ENCODE results near the gene CAVIN2.

CAVIN2 gene

DNA sequence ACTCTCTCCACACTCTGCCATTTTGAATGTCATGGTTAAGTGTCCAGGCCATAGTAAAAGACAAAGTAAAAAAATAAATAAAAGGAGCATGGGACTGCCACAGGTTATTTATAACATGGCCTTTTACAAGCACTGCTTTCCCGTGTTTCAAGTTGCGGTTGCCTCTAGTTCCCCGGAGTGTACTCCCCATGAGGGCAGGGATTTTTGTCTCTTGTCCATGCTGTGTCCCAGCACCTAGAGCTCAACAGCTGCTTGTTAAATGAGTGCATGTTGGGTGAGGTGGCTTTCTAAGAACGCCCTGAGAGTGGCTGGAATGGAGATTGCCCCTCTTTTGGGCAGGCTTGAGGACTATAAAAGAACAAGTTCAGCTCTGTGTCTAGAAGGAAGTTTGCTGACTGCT, 8.4 kb downstream of the CAVIN2 start:
- DNase-seq = no peak

GRCh38 chr2:191836853-191837769, 9.8 kb downstream of the CAVIN2 start:
- no peak for DNase-seq

DNA sequence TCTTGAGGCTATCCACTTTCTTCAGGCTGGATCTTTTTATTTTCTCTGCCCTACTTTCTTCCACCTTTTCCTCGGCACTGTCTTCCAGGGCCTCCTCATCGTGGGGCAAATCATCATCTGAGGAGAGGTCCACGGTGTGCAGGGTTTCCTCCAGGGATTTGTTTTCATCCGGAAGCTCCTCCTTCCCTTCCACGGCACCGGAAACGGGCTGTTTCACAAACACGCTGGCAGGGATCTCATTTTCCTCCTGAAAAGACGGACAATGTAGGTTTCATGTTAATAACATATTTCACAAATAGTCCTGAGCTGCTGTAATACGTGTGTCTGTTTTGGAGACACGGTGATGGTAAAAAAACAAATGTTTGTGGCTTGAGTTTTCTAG, 10.4 kb downstream of the CAVIN2 start:
- DNase-seq = no peak

- DNase-seq = no peak
These were observed 11.1 kb downstream of the CAVIN2 start for GRCh38 chr2:191835539-191836350.

DNA sequence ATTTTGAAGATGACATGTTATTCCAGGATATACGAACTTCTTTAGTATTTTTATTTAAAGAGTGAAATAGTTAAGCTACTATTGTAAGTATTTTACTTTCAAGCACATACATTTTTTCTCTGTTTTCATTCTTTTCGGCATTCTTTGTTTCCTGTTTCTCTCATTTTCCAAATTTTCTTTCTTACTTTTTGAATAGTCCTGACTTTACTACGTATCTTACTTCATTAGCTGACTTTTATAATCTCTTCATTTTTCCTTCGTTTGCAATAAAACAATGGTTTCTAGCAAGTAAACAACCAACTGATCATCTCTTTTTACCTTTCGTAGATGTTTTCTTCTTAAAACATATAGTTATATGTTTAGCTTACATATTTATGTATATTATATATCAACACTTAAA, 11.8 kb downstream of the CAVIN2 start:
- DNase-seq = no peak

GRCh38 chr2:191833356-191833755, 13.5 kb downstream of the CAVIN2 start:
- no peak for DNase-seq

DNA sequence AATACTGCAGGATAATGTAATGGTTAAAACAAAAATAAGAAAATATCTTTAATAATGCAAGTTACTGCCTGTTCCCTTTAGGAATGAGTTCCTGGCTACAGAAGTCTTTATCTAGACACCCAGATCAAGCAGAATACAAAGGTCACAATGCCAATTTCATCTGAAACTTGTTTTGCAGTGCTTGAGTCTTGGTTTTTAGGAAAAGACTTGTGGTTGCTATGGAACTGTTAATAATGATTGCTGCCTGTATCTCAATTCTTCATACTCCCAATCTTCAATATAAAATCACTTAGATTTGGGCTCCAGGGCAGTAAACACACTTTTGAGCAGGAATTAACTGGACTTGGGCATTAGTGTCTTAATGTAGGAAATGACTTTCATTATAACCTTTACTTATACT, 14.2 kb downstream of the CAVIN2 start:
- DNase-seq = no peak

GRCh38 chr2:191831410-191831994, 15.4 kb downstream of the CAVIN2 start:
- DNase-seq = no peak

- no peak for DNase-seq
These were observed 22.5 kb downstream of the CAVIN2 start for GRCh38 chr2:191824398-191824797.

DNA sequence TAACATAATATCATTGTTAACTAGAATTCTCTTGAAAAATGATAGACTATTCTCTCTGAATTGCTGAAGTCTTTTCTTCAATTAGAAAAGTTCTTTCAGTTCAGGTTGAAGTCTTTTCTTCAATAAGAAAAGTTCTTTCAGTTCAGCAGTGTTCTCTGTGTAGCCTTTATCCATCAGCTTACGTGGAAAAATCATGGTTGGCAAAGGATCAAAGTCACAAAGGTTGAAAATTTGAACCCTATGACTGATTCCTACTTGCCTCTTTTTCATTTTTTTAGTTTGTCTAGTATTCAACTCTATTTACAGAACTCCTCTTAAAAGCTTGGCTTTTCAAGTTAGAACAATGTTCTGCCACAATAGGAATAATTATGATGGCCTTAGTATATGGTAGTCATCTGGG, 25.8 kb downstream of the CAVIN2 start:
- DNase-seq = no peak

DNA sequence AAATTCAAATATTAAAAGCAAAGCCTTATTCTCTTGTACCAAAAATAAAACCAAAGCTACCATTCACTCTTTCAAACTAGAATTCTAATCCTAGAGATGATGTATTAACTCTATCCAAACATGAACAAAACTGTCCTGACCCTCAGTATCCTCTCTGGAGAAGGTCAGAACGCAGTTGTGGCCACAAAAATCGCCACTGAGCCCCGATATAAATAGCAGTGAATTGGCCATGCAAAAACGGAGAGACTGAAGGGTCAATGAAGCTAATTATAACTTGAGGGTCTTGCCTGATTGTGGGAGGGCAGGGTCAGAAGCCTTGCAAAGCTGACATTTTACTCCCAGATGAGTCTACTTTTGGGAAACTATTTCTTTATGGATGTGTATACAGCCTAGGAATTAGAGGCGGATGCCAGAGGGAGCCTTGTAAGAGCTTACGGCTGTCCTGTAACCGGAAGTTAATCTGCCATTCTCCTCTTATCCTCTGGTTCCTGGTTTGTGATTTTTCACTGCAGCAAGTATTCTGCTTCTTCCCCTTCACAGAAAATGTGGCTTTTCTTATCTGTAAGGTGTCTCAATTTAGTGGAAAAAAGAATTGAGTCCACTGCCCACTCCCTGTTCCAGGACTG, 28.1 kb downstream of the CAVIN2 start:
- DNase-seq = no peak

DNA sequence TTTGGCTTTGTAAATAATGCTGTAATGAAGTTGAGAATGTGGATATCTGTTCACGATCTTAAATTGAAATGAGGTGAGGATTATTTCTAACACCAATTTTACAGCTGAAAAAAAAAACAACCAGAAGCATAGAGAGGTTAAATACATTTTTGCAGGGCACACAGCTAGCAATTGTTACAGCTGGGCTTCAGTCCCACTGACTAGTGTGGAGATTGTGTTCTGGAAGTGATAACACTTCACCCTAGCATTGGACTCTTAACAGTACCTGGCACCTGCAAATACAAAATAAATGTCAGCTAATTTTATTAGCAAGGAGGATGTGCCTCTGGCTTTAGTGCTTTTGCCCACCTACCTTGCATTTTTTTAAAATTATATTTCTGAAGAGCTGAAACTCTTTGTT, 28.8 kb downstream of the CAVIN2 start:
- DNase-seq = no peak

- no peak for DNase-seq
These were observed 31.9 kb downstream of the CAVIN2 start for GRCh38 chr2:191815010-191815409.

- DNase-seq = no peak
These were observed 32.9 kb downstream of the CAVIN2 start for GRCh38 chr2:191813943-191814342.

GRCh38 chr2:191811807-191812602, 34.9 kb downstream of the CAVIN2 start:
- peak in 1 of 2 experiments; percentile 53 for DNase-seq

DNA sequence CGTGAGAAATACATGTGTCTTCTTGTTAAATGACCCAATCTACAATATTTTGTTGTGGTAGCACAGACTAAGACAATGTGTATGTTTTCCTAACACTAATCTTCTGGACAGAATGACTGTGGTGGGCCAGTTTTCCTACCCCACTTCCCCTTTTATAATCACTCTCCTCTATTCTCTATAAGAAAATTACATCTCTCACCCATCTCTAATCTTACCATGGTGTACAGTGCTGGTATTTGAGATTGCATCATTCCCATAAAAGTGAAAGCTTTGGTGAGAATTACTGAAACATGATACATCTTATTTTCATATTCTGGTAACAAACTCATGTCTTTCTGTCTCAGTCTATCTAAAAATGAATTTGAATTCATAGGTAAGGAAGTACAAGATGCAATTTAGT, 40.5 kb downstream of the CAVIN2 start:
- DNase-seq = no peak

DNA sequence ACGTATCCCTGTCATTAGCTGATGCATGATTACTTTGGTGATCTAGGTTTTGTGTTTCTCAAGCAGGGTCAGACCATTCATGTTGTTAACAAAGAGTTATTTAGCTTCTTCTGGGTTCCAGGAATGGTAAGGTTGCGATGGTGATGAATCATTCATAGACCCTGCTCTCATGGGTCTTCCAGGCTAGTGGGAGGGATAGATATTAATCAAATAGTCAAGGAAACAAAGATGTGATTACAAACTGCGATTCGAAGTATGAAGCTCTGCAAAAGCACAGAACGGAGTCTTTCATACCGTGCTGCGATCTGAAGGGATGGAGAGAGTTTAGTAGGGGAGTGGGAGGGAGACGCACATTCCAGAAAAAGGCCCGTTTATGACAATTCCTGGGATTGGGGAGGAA, 42.1 kb downstream of the CAVIN2 start:
- DNase-seq = no peak

DNA sequence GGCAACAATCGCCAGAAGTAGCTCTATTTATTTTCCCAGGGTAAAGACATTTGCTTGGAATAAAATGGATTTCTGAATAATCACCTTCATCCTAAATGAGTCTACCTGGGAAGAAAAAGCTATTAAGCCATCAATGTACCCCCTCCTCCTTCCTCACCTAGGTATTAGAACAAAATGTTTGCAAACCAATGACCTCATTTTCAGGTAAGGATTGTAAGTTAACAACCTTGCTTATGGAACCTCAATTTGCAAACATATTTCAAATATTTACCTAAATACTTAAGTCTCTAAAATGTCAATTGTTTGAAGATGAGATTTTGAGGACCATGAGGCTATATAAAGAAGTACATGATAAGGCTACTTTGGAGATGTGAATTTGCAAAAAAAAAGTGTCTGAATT, 43.9 kb downstream of the CAVIN2 start:
- no peak for DNase-seq

- DNase-seq = no peak
These were observed 44.7 kb downstream of the CAVIN2 start for GRCh38 chr2:191802180-191802579.

- no peak for DNase-seq
These were observed 46.0 kb downstream of the CAVIN2 start for GRCh38 chr2:191800874-191801273.

GRCh38 chr2:191799526-191799925, 47.4 kb downstream of the CAVIN2 start:
- no peak for DNase-seq
